GM19043 (cell line): Measurements from ENCODE around the gene ZNF789.

Experiments used
- ATAC-seq: cut with Tn5 transposase; IDR thresholded peaks from one replicate; pipeline ENCODE4 v1.9.1; 2021; ENCODE audit warnings: low read depth; ENCODE audit not compliant: unreplicated experiment

The ZNF789 gene

DNA sequence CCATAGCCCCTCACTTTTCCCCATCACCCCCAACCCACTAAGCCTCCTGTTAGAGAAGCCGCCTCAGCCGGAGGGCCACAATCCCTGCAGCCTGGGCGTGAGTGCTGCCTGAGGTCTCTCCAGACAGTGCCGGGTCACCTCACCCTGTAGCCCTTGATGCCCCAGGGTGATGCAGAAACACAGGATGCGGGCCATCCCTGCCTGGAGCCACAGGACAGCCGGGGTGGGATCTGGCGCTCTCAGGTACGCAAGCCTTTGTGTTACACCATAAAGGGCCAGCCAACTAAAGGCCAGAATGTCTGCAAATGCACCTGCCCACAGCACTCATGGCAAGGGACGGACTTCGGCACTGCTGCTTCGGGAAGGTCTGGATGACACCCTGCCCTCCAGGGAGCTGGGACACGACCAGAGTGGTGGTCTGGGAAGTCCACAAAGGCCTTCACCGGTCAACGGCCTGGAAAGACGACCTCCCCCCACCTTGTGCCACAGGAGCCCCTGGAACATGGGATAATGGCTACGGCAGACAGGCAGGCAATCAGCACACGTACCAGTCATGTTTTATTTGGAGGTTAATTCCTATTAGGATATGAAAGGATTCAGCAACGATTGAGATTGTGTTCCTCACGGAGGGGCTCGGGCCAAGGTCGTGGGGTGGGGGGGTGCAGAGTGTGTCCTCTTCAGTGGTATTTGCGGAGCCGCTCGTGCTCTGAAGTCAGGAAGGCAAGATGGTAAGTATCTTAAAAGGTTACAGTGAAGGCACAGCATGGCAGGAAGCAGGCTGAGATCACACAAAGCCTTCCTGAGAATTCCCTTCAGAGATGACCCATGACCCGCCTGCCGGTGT is 14.8 kb upstream of the ZNF789 start:
- no peak for ATAC-seq

- no peak for ATAC-seq
Measured at GRCh38 chr7:99459087-99459486, 13.6 kb upstream of the ZNF789 start.

DNA sequence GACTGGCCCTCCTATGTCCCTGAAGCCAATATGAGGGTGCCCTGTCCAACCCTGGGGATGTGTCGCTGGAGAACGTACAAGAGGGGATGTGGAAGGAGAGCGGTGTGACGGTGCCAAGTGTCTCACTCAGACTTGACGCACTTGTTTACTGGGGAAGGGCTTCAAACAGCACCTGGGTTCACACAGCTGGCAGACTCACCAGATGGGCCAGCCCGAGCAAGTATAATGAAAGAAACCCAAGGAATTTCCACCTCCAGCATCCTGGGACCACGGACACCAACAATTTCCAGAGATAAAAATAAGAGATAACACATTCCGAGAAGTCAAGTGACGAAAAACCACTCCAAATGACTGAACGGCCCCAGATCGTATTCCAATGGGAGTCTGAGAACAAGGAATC is 12.0 kb upstream of the ZNF789 start:
- ATAC-seq, result no peak

- ATAC-seq, result no peak
Measured at GRCh38 chr7:99461221-99461620, 11.5 kb upstream of the ZNF789 start.

DNA sequence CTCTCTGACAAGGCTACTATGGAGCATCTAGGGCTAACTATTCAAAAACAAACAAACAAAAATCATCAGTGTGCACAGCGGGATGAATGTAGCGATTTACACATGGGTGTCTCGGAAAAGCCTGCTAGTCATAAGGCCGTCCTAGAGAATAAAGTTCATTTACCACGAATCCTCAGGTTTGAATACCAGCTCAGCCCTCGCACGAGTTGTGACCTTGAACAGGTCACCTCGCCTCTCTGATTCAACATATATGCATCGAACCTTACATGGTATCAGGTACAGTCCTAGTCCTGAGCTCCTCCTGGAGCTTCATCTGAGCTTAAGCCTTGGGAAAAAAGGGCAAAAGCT is 7.3 kb upstream of the ZNF789 start:
- ATAC-seq, result no peak

- ATAC-seq, result no peak
Measured at GRCh38 chr7:99468336-99468918, 4.3 kb upstream of the ZNF789 start.

GRCh38 chr7:99469381-99470065 is 3.2 kb upstream of the ZNF789 start:
- ATAC-seq, result no peak

DNA sequence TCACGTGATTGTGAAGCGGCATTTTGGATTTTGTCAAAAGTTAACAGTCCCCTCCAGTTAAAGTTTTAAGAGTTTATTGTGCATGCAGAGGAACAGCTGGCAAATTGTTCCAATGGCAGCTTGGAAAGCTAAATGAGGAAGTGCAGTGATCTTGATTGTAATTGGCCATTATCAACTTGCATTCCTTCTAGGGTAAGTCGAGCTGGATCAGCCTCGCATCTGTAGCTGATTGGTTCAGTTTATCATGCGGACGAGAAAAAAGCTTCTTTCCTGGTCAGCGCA is 566 bp downstream of the ZNF789 start:
- ATAC-seq, result no peak

DNA sequence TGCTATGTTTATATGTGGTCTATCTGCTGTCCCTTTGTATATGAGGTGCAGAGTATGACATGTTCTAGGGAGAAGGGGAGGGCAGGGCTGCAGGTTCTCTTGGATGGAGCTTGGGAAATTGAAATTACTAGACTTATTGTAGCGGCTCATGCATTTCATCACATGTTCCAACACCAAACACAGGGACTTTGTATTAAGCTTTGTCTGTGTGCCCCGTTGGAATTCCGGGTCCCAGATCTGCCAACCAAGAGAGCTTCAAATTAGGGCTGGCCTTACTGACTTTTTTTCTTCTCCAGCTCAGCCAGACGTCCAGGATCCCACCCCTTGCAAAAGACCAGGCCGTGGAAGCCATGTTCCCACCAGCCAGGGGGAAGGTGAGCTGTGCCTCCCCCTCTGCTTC is 3.4 kb downstream of the ZNF789 start:
- no peak for ATAC-seq

DNA sequence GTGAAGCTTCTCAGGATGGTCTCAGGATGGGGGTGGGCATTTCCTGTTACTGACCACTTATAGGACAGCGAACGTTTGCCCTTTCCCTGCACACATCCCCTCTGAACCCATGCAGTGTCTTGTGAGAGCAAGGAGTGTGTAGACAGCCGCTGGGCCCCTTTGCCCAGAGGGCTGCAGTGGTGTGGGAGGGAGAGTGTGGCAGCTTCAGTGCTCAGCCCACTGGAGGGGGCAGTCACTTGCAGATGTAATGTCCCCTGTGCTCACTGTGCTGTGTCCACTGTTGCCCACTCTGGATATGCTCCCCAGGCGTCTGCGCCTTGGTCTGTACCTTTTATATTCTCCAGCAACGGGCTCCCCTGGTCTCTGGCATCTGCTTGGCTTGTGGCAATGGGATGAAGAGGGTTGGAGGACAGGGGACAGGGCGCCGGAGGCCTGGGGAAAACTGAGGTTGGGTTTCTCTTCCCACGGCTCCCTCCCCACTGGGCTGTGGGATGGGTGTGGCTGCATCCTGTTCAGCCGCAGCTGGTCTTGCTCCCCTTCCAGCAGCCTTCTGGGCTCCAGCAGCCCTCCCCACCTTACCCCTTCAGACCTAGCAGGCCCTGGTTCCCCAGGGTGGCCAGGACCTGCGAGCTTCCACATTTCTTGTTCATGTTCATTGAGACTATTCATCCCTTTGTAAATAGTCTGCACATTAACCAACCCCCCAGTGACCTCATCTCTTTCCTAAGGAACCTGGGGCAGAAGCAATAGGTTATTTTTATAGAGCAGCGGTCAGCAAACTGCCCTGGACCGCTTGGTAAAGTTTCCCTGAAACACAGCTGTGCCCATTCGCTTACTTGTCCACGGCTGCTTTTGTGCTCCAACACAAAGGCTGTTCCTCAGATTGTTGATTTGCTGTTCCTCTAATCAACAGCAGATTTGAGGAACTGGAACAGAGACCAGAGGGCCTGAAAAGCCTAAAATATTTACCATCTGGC is 6.1 kb downstream of the ZNF789 start:
- no peak for ATAC-seq

DNA sequence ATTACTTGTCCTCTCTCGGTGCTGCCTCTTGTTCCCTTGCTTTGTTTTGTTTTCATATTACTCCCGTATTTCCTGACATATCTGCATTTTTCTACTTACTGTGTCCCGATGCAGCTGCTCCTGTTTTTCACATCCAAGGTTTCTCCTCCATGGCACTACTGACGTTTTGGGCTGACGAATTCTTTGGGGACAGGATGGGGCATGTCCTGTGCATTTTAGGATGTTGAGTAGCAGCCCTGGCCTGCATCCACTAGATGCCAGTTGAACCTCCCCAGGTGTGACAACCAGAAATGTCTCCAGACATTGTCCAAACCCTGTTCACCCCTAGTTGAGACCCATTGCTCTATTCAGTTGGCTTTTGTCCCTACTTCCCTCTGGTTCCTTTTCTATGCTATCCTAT is 12.4 kb downstream of the ZNF789 start:
- ATAC-seq, result no peak

DNA sequence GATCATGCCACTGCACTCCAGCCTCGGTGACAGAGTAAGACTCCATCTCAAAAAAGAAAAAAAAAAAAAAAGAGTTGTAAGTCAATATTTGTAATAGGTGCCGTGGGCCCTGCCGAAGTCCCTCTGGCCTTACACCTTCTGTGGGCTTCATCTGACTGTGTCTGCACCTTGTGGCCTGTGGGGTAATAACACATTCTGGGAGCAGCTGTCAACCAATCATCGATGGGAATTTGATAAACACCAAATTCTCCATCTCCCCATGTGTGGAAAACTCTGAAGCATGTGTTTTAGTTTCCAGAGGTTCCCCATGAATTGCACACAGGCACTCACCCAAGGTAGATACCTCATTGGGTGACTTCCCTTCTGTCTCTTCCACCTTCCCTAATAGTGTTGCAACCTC is 16.5 kb downstream of the ZNF789 start:
- no peak for ATAC-seq

DNA sequence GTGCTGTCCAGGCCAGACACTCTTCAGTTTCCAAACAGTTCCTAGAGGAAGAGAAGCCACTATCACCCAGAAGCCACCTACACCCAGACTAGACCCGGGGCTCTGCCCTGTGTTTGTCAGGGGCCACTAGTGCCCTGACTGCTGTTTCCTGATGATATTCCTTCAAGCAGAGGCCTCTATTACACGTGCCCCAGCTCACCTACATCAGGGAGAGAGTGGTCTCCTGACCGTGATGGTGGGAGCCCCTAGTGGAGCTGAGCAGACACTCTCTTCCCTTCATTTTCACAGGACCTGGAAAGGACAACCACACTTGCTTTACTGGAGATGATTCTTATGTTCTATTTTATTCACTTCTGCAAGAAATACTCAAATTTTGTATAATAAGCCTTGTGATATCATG is 18.2 kb downstream of the ZNF789 start:
- no peak for ATAC-seq

DNA sequence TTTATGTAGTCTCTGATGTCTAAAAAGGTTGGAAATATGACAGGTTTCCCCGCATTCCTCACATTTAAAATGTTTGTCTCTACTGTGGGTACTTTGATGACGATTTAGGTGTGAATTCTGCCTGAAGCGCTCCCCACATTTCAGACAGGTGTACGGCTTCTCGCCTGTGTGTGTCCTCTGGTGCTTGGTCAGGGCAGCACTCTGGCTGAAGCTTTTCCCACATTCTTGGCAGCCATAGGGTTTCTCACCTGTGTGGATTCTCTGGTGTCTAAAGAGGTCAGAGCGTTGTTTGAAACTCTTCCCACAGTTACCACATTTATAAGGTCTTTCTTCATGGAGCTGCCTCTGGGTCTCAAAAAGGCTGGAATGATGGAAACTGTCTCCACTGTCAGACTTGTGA is 21.1 kb downstream of the ZNF789 start:
- no peak for ATAC-seq

GRCh38 chr7:99497766-99498545 is 25.3 kb downstream of the ZNF789 start:
- ATAC-seq, result no peak

DNA sequence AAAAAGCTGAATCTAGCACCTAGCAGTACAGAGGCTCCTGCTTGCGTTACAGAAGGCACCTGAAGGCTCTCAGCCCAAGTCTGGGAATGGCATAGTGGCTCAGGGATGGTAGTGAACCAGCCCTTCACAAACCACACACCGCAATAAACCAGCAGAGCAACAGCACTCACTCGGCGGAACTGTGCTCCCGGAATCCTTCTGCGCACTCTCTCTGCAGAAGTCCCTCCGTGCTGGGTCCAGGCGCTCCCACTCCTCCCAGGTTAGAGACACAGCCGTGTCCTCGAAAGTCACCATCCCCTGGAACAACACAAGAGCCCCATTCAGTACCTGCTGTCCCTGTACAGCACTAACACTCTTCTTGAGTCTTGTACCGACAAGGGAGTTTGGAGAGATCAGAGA is 25.9 kb downstream of the ZNF789 start:
- no peak for ATAC-seq

DNA sequence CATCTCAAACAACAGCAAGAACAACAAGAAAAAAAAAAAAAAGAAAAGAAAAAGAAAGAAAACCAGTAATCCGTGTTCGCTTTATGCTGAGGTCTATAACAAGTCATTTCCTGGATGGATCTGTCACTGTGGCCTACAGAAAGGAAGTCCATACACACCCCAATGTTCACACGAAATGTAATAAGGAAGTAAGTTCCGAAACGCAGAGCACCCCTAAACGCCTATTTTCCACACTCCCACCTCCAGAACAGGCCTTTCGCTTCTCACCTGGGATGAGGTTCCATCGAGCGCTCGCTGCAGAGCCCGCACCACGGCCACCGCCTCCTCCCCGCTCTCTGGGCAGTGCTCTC is 26.7 kb downstream of the ZNF789 start:
- ATAC-seq, result no peak

- peak; percentile 41 for ATAC-seq
Measured at GRCh38 chr7:99499721-99500636, 27.3 kb downstream of the ZNF789 start, which contains the start of gene ZNF394. TSS of gene ZNF394 (minus strand) at chr7:99500281. CDS start at chr7:99500093, 188 bp downstream.

DNA sequence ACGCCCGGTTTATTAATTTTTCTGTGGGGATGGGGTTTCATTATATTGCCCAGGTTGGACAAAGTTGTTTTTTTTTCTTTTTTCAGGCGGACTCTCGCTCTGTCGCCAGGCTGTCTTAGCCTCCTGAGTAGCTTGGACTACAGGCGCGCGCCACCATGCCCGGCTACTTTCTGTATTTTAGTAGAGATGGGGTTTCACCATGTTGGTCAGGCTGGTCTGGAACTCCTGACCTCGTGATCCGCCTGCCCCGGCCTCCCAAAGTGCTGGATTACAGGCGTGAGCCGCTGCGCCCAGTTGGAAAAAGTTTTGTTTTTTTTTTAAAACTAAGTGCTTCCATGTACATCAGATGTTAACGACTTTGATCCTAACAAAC is 27.9 kb downstream of the ZNF789 start:
- ATAC-seq, result no peak
